ENCODE measurements around the gene HSD17B14.
A peak's percentile ranks its signal among the peaks of the same experiment; 100 is the strongest.
"Not testable (repeated sequence)": the region's sequence is repeated elsewhere in the genome, so short reads cannot be mapped to it uniquely, and the experiment has no call there.

Gene HSD17B14

GRCh38 chr19:48877855-48878195 lies 41.5 kb upstream of the HSD17B14 start:
- no peak for TF ChIP-seq CTCF (IDR thresholded peaks at IDR 0.05; ENCODE audit: low read depth, low read length)
- no peak for DNase-seq (ENCODE audit: low read depth in 2 of 2)
- H3K4me3 ChIP-seq (replicated peaks in 1 of 2; ENCODE audit: low read depth in 2 of 2, low read length in 2 of 2): no peak overlapping the region

GRCh38 chr19:48876043-48876981 lies 40.0 kb upstream of the HSD17B14 start:
- DNase-seq (ENCODE audit: low read depth in 2 of 2): peak; percentile 48 to 58
- H3K4me3 ChIP-seq (replicated peaks in 1 of 2; ENCODE audit: low read depth in 2 of 2, low read length in 2 of 2): peak overlapping the region; percentile 99 to 100

GRCh38 chr19:48874303-48875135 lies 38.2 kb upstream of the HSD17B14 start:
- peak; percentile 47 to 79 for DNase-seq (ENCODE audit: low read depth in 2 of 2)
- no peak for TF ChIP-seq CTCF (IDR thresholded peaks at IDR 0.05; ENCODE audit: low read depth, low read length)
- peak overlapping the region; percentile 99 to 100 for H3K4me3 ChIP-seq (replicated peaks in 1 of 2; ENCODE audit: low read depth in 2 of 2, low read length in 2 of 2)

- no peak for TF ChIP-seq CTCF (IDR thresholded peaks at IDR 0.05; ENCODE audit: low read depth, low read length)
- peak overlapping the region; percentile 99 to 100 for H3K4me3 ChIP-seq (replicated peaks in 1 of 2; ENCODE audit: low read depth in 2 of 2, low read length in 2 of 2)
- peak in 1 of 2 donors; percentile 55 for DNase-seq (ENCODE audit: low read depth in 2 of 2)
Observed at GRCh38 chr19:48873476-48874302, 37.4 kb upstream of the HSD17B14 start.

- no peak for TF ChIP-seq CTCF (IDR thresholded peaks at IDR 0.05; ENCODE audit: low read depth, low read length)
- peak; percentile 97 to 98 for DNase-seq (ENCODE audit: low read depth in 2 of 2)
- H3K4me3 ChIP-seq (replicated peaks in 1 of 2; ENCODE audit: low read depth in 2 of 2, low read length in 2 of 2): peak overlapping the region; percentile 99 to 100
Observed at GRCh38 chr19:48872884-48873475, 36.7 kb upstream of the HSD17B14 start.

- peak within 1 kb of the TSS; percentile 99 to 100 for H3K4me3 ChIP-seq (replicated peaks in 1 of 2; ENCODE audit: low read depth in 2 of 2, low read length in 2 of 2)
- DNase-seq (ENCODE audit: low read depth in 2 of 2): peak; percentile 99
- no peak for TF ChIP-seq CTCF (IDR thresholded peaks at IDR 0.05; ENCODE audit: low read depth, low read length)
Observed at GRCh38 chr19:48872182-48872883, 36.0 kb upstream of the HSD17B14 start, which contains the start of gene PPP1R15A. Gene PPP1R15A (plus strand): TSS chr19:48872421. CDS start chr19:48873234, 813 bp downstream.

- DNase-seq (ENCODE audit: low read depth in 2 of 2): not testable (repeated sequence)
- H3K4me3 ChIP-seq (replicated peaks in 1 of 2; ENCODE audit: low read depth in 2 of 2, low read length in 2 of 2): peak overlapping the region in 1 of 2 donors; percentile 3
Observed at GRCh38 chr19:48871471-48872181, 35.3 kb upstream of the HSD17B14 start.
